Measurements from ENCODE around the gene EMID1.

DNA sequence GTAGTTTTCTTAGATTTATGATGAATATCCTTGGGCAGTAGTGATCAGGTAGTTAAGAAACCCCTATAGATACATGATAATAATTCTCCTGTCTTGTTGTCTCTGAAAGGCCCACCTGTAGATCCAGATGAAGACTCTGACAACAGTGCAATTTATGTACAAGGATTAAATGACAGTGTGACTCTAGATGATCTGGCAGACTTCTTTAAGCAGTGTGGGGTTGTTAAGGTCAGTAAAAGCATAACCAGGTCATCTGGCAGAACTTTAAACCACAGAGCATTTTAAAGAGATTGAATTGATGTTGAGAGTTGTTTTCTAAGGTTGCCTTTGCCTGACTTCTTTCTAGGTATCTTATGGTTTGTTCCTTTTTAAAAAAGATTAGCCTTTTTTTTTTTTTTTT, 86.7 kb downstream of the EMID1 start:
- no peak for TF ChIP-seq POLR2A (IDR thresholded peaks at IDR 0.05)
- TF ChIP-seq, protein P1, sequence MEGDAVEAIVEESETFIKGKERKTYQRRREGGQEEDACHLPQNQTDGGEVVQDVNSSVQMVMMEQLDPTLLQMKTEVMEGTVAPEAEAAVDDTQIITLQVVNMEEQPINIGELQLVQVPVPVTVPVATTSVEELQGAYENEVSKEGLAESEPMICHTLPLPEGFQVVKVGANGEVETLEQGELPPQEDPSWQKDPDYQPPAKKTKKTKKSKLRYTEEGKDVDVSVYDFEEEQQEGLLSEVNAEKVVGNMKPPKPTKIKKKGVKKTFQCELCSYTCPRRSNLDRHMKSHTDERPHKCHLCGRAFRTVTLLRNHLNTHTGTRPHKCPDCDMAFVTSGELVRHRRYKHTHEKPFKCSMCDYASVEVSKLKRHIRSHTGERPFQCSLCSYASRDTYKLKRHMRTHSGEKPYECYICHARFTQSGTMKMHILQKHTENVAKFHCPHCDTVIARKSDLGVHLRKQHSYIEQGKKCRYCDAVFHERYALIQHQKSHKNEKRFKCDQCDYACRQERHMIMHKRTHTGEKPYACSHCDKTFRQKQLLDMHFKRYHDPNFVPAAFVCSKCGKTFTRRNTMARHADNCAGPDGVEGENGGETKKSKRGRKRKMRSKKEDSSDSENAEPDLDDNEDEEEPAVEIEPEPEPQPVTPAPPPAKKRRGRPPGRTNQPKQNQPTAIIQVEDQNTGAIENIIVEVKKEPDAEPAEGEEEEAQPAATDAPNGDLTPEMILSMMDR (IDR thresholded peaks at IDR 0.05 in 4 of 5, conservative IDR thresholded peaks at IDR 0.05 in 1 of 5) = no peak
